ENCODE data around the gene FOSL1. TPM values are rescaled to one million over a fixed set of nuclear protein-coding genes. Genes with fewer than 3 reads are reported as not detected.

Gene FOSL1
- total RNA-seq, 1 experiment from 2014 or later, result 20.5 TPM

GRCh38 chr11:65857853-65858680 lies 42.1 kb downstream of the FOSL1 start, which contains the start of gene CFL1 (continued):
- peak; percentile 50; the same call in 1 of the 2 replicates for TF ChIP-seq ARID4B (CRISPR knock-in tag; IDR thresholded peaks at IDR 0.05; ENCODE audit: borderline replicate concordance)
- TF ChIP-seq ZNF512 (CRISPR knock-in tag; IDR thresholded peaks at IDR 0.05; ENCODE audit: borderline replicate concordance), result no peak
- TF ChIP-seq GABPB1 (CRISPR knock-in tag; IDR thresholded peaks at IDR 0.05), result peak; percentile 86
- TF ChIP-seq CREB1 (CRISPR knock-in tag; IDR thresholded peaks at IDR 0.05), result no peak
- TF ChIP-seq CTCF (IDR thresholded peaks at IDR 0.05), result no peak
- no peak for TF ChIP-seq PREB (CRISPR knock-in tag; IDR thresholded peaks at IDR 0.05; ENCODE audit: borderline replicate concordance)
- TF ChIP-seq TEAD1 (CRISPR knock-in tag; IDR thresholded peaks at IDR 0.05), result peak; percentile 37; the same call in 1 of the 2 replicates
- TF ChIP-seq SOX15 (CRISPR knock-in tag; IDR thresholded peaks at IDR 0.05), result no peak
- no peak for TF ChIP-seq TCF7 (CRISPR knock-in tag; IDR thresholded peaks at IDR 0.05; ENCODE audit: low read depth)
- TF ChIP-seq NR2C2 (CRISPR knock-in tag; IDR thresholded peaks at IDR 0.05), result no peak
- no peak for TF ChIP-seq ESRRA (CRISPR knock-in tag; IDR thresholded peaks at IDR 0.05; ENCODE audit: borderline replicate concordance)
- no peak for TF ChIP-seq EMX1 (CRISPR knock-in tag; IDR thresholded peaks at IDR 0.05)
- TF ChIP-seq GRHL2 (CRISPR knock-in tag; IDR thresholded peaks at IDR 0.05; ENCODE audit: insufficient replicate concordance, severe bottlenecking), result no peak
- TF ChIP-seq PRRX2 (CRISPR knock-in tag; IDR thresholded peaks at IDR 0.05), result no peak
- no peak for TF ChIP-seq ZBTB21 (CRISPR knock-in tag; IDR thresholded peaks at IDR 0.05; ENCODE audit: borderline replicate concordance)

GRCh38 chr11:65857500-65857852 lies 42.7 kb downstream of the FOSL1 start:
- peaks cover 39% of the 10 kb centered on the region for H3K36me3 Mint-ChIP-seq
- CTCF ChIA-PET, result interaction anchor here (1.0 to 16.6 kb wide), 4 partner anchors 13 to 188 kb away, joined by 4 to 539 read pairs (median 64); partner anchors contain the start of genes AP5B1, CCDC85B, EFEMP2 and FIBP
- H3K27me3 Mint-ChIP-seq (ENCODE audit: low read depth), result no peaks in the 10 kb centered on the region
- no peaks in the 10 kb centered on the region for H3K9me3 Mint-ChIP-seq
- H3K27ac Mint-ChIP-seq, result no peak overlapping the region
- no peak for DNase-seq (ENCODE audit: low spot score)
- no peak for ATAC-seq
- POLR2A ChIA-PET, result interaction anchor here (0.9 to 4.2 kb wide), 5 partner anchors 14 to 146 kb away, joined by 3 to 90 read pairs (median 18); partner anchors contain the start of genes CCDC85B, EFEMP2, FIBP and KAT5
- H3K4me1 Mint-ChIP-seq, result peaks cover 21% of the 10 kb centered on the region
- peak overlapping the region; percentile 91 for H3K4me3 Mint-ChIP-seq
- 0 out of 2 replicates have a peak, but pooled peaks have one; percentile 29 for TF ChIP-seq JUN (CRISPR knock-in tag; IDR thresholded peaks at IDR 0.05)
- TF ChIP-seq ATF2 (CRISPR knock-in tag; IDR thresholded peaks at IDR 0.05; ENCODE audit: borderline replicate concordance, low read depth), result no peak
- no peak for TF ChIP-seq NFATC4 (CRISPR knock-in tag; IDR thresholded peaks at IDR 0.05)
- TF ChIP-seq TP53 (CRISPR knock-in tag; IDR thresholded peaks at IDR 0.05), result 0 out of 2 replicates have a peak, but pooled peaks have one; percentile 71
- TF ChIP-seq SMAD4 (CRISPR knock-in tag; IDR thresholded peaks at IDR 0.05), result peak; percentile 59; the same call in 1 of the 2 replicates
- no peak for TF ChIP-seq ZNF423 (CRISPR knock-in tag; IDR thresholded peaks at IDR 0.05)
- TF ChIP-seq E2F4 (CRISPR knock-in tag; IDR thresholded peaks at IDR 0.05; ENCODE audit: borderline replicate concordance, low read depth), result no peak
